Measurements from ENCODE around the gene TICAM2. TPM values are rescaled to one million over a fixed set of nuclear protein-coding genes. Genes with fewer than 3 reads are reported as not detected.

The TICAM2 gene
- total RNA-seq, 1 experiment from 2014 or later, result 1.0 TPM

GRCh38 chr5:115623658-115624057, 21.4 kb upstream of the TICAM2 start (continued):
- TF ChIP-seq IRF1 (CRISPR knock-in tag; IDR thresholded peaks at IDR 0.05) (no peak), ZSCAN18 (CRISPR knock-in tag; IDR thresholded peaks at IDR 0.05) (no peak)

- Mint-ChIP-seq H3K4me1 (peaks cover 8% of the 10 kb centered on the region), H3K36me3 (peaks cover 31% of the 10 kb centered on the region), H3K27me3 (ENCODE audit: low read depth) (no peaks in the 10 kb centered on the region), H3K4me3 (no peak overlapping the region), H3K27ac (peak overlapping the region; percentile 15; the same call in 1 of the 2 replicates), H3K9me3 (no peaks in the 10 kb centered on the region)
- TF ChIP-seq E2F5 (CRISPR knock-in tag; IDR thresholded peaks at IDR 0.05) (no peak), HMGA2 (CRISPR knock-in tag; IDR thresholded peaks at IDR 0.05) (no peak), ZNF423 (CRISPR knock-in tag; IDR thresholded peaks at IDR 0.05) (no peak), ZNF671 (CRISPR knock-in tag; IDR thresholded peaks at IDR 0.05) (no peak), CREB1 (CRISPR knock-in tag; IDR thresholded peaks at IDR 0.05) (no peak), PREB (CRISPR knock-in tag; IDR thresholded peaks at IDR 0.05; ENCODE audit: borderline replicate concordance) (no peak), USF1 (CRISPR knock-in tag; IDR thresholded peaks at IDR 0.05) (no peak), MXD4 (CRISPR knock-in tag; IDR thresholded peaks at IDR 0.05; ENCODE audit: borderline replicate concordance) (no peak)
- CTCF ChIA-PET, result no interaction called here
- ATAC-seq, result no peak
- POLR2A ChIA-PET, result no interaction called here
- no peak for DNase-seq (ENCODE audit: low spot score)
Observed at GRCh38 chr5:115621365-115621900, 19.2 kb upstream of the TICAM2 start.

- POLR2A ChIA-PET, result no interaction called here
- no peak for ATAC-seq
- Mint-ChIP-seq H3K4me3 (no peak overlapping the region), H3K36me3 (peaks cover 51% of the 10 kb centered on the region), H3K4me1 (no peaks in the 10 kb centered on the region; the same call in 1 of the 2 replicates), H3K27ac (no peak overlapping the region), H3K9me3 (no peaks in the 10 kb centered on the region), H3K27me3 (ENCODE audit: low read depth) (no peaks in the 10 kb centered on the region)
- CTCF ChIA-PET, result interaction anchor here (1.3 kb wide), 1 partner anchor 169 kb away, joined by 3 read pairs; no protein-coding TSS in a partner anchor
- DNase-seq (ENCODE audit: low spot score), result no peak
- TF ChIP-seq EMX1 (CRISPR knock-in tag; IDR thresholded peaks at IDR 0.05) (no peak), CBFB (CRISPR knock-in tag; IDR thresholded peaks at IDR 0.05; ENCODE audit: low read depth) (no peak), ZNF532 (CRISPR knock-in tag; IDR thresholded peaks at IDR 0.05; ENCODE audit: borderline replicate concordance) (no peak), ZNF671 (CRISPR knock-in tag; IDR thresholded peaks at IDR 0.05) (no peak), ZNF263 (CRISPR knock-in tag; IDR thresholded peaks at IDR 0.05; ENCODE audit: low read depth) (no peak), AFF4 (CRISPR knock-in tag; IDR thresholded peaks at IDR 0.05; ENCODE audit: borderline replicate concordance) (no peak), JAZF1 (CRISPR knock-in tag; IDR thresholded peaks at IDR 0.05) (no peak), RELA (CRISPR knock-in tag; IDR thresholded peaks at IDR 0.05; ENCODE audit: borderline replicate concordance) (no peak)
Observed at GRCh38 chr5:115616892-115617291, 14.6 kb upstream of the TICAM2 start.
